Panc1 (cell line): ENCODE measurements around the gene NPAS3. TPM values are rescaled to one million over a fixed set of nuclear protein-coding genes. Genes with fewer than 3 reads are reported as not detected.

ENCODE experiments used
- ATAC-seq: fragments of 200-7000 bp; cut with Tn5 transposase; 2 replicates; pipeline ENCODE4 v1.9.1; 2020; ENCODE audit warnings: mild to moderate bottlenecking, moderate library complexity
- BruUV-seq: library from RNA; stranded (reverse); fragments of 400-500 nt; replicated peaks from 2 replicates; lab custom pipeline; 2021; lab: Mats Ljungman, UMichigan
- CTCF ChIA-PET: fragments of 300-600 bp; sonication (Branson Sonifier 250); formaldehyde crosslinking; loops from one replicate; lab custom pipeline; 2022; ENCODE audit warnings: antibody characterized with exemption; lab: Charles Lee
- POLR2A ChIA-PET: fragments of 300-600 bp; sonication (Branson Sonifier 250); formaldehyde crosslinking; loops from one replicate; lab custom pipeline; 2022; ENCODE audit warnings: antibody characterized with exemption; lab: Charles Lee
- DNase-seq: peaks from one replicate; pipeline ENCODE4 v3.0.0-alpha.2; 2010; ENCODE audit warnings: low read depth, low spot score
- H3K27ac ChIP-seq: 2 replicates; pipeline ENCODE4 v1.5.1; 2011; ENCODE audit warnings: mild to moderate bottlenecking, low read length, inconsistent platforms
- H3K27me3 ChIP-seq: fragments of 200-500 bp; sonication (Bioruptor generic); 2 replicates; pipeline ENCODE4 v1.6.0; 2014; ENCODE audit warnings: low read length, inconsistent platforms; ENCODE audit not compliant: control insufficient read depth, insufficient read depth
- H3K36me3 ChIP-seq: fragments of 200-500 bp; sonication (Bioruptor generic); 2 replicates; pipeline ENCODE4 v1.5.1; 2014; ENCODE audit warnings: inconsistent platforms, mild to moderate bottlenecking, low read length, moderate library complexity; ENCODE audit not compliant: control insufficient read depth, insufficient read depth
- H3K4me1 ChIP-seq: 2 replicates; pipeline ENCODE4 v1.5.1; 2011; ENCODE audit warnings: inconsistent platforms, mild to moderate bottlenecking, low read length, moderate library complexity; ENCODE audit not compliant: control insufficient read depth, insufficient read depth
- H3K4me3 ChIP-seq, 2 experiments: 2 replicates each; pipeline ENCODE4 v1.5.1; 2011 to 2012; ENCODE audit warnings: low read depth in 2 of 2, low read length in 2 of 2, mild to moderate bottlenecking in 2 of 2, inconsistent platforms in 1 of 2, moderate library complexity in 1 of 2
- H3K9me3 ChIP-seq: fragments of 200-500 bp; sonication (Bioruptor generic); 2 replicates; pipeline ENCODE4 v1.5.1; 2014; ENCODE audit warnings: low read depth, mild to moderate bottlenecking, inconsistent platforms, low read length, moderate library complexity; ENCODE audit not compliant: control insufficient read depth, insufficient read depth
- POLR2AphosphoS5 ChIP-seq: IDR thresholded peaks from 2 replicates; pipeline ENCODE4 v1.6.1; 2012; ENCODE audit warnings: mild to moderate bottlenecking, low read depth, low read length, moderate library complexity
- SIN3A ChIP-seq: IDR thresholded peaks from 2 replicates; pipeline ENCODE4 v1.6.1; 2012; ENCODE audit warnings: low read depth, mild to moderate bottlenecking, low read length, moderate library complexity, borderline replicate concordance; ENCODE audit not compliant: insufficient read depth
- TCF7L2 ChIP-seq: IDR thresholded peaks from 2 replicates; pipeline ENCODE4 v1.6.1; 2011; ENCODE audit warnings: mild to moderate bottlenecking, low read depth, low read length, inconsistent platforms
- in situ Hi-C: cut with HindIII; loops from 2 replicates; pipeline ENCODE4 v1.10.0; 2016; ENCODE audit warnings: low sequenced_read_pairs, low pct_unique_long_range_greater_than_20kb
- intact Hi-C: fragments of 100-400 bp; cut with micrococcal nuclease; formaldehyde crosslinking; loops from one replicate; pipeline ENCODE4 v1.10.0; 2022; ENCODE audit not compliant: unreplicated experiment
- total RNA-seq: library from RNA; stranded (reverse); gene quantifications from one replicate; pipeline ENCODE4 v1.2.1, GENCODE V29; 2021; ENCODE audit not compliant: unreplicated experiment
- TF ChIP-seq, protein P1 (sequence below), 2 experiments: IDR thresholded peaks; 2 replicates each; pipeline ENCODE4 v1.6.1; 2011 to 2012; ENCODE audit warnings: low read depth in 2 of 2, control low read depth in 1 of 2, low read length in 1 of 2, mild to moderate bottlenecking in 1 of 2, moderate library complexity in 1 of 2; ENCODE audit not compliant: insufficient read depth in 1 of 2
- TF ChIP-seq, protein P2 (sequence below): fragments of 450-650 bp; IDR thresholded peaks from 2 replicates; pipeline ENCODE4 v1.5.1; 2017; ENCODE audit warnings: mild to moderate bottlenecking

The NPAS3 gene
- total RNA-seq, 1 experiment from 2014 or later: 0.23 TPM

DNA sequence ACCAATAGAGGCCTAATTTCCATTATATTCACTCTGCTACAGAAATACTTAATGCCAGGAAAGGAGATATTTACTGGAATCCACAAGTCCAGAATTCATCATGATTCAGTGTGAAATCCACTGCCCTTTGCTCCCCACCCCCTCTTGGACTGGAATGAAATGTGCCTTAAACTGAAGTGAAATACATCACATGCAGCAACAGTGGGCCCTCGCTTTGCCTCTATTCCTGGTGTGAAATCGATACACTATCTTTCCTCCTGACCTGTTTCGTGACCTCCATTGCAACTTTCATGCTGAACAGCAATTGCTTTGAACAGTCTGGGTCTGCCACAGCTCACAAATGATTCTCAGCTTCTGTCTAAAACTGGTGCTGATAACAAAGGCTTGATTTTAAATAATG is 100.6 kb downstream of the NPAS3 start:
- Histone ChIP-seq H3K4me1 (no peaks in the 10 kb centered on the region), H3K9me3 (no peaks in the 10 kb centered on the region), H3K4me3 (no peak overlapping the region), H3K36me3 (no peaks in the 10 kb centered on the region), H3K27me3 (no peaks in the 10 kb centered on the region), H3K27ac (no peak overlapping the region)
- no peak for ATAC-seq
- TF ChIP-seq TCF7L2 (no peak), SIN3A (no peak), POLR2AphosphoS5 (no peak)
- TF ChIP-seq, protein P1, sequence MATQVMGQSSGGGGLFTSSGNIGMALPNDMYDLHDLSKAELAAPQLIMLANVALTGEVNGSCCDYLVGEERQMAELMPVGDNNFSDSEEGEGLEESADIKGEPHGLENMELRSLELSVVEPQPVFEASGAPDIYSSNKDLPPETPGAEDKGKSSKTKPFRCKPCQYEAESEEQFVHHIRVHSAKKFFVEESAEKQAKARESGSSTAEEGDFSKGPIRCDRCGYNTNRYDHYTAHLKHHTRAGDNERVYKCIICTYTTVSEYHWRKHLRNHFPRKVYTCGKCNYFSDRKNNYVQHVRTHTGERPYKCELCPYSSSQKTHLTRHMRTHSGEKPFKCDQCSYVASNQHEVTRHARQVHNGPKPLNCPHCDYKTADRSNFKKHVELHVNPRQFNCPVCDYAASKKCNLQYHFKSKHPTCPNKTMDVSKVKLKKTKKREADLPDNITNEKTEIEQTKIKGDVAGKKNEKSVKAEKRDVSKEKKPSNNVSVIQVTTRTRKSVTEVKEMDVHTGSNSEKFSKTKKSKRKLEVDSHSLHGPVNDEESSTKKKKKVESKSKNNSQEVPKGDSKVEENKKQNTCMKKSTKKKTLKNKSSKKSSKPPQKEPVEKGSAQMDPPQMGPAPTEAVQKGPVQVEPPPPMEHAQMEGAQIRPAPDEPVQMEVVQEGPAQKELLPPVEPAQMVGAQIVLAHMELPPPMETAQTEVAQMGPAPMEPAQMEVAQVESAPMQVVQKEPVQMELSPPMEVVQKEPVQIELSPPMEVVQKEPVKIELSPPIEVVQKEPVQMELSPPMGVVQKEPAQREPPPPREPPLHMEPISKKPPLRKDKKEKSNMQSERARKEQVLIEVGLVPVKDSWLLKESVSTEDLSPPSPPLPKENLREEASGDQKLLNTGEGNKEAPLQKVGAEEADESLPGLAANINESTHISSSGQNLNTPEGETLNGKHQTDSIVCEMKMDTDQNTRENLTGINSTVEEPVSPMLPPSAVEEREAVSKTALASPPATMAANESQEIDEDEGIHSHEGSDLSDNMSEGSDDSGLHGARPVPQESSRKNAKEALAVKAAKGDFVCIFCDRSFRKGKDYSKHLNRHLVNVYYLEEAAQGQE (IDR thresholded peaks at IDR 0.05; ENCODE audit: insufficient read depth in 1 of 2, low read depth in 2 of 2, low read length in 1 of 2): no peak
- TF ChIP-seq, protein P2, sequence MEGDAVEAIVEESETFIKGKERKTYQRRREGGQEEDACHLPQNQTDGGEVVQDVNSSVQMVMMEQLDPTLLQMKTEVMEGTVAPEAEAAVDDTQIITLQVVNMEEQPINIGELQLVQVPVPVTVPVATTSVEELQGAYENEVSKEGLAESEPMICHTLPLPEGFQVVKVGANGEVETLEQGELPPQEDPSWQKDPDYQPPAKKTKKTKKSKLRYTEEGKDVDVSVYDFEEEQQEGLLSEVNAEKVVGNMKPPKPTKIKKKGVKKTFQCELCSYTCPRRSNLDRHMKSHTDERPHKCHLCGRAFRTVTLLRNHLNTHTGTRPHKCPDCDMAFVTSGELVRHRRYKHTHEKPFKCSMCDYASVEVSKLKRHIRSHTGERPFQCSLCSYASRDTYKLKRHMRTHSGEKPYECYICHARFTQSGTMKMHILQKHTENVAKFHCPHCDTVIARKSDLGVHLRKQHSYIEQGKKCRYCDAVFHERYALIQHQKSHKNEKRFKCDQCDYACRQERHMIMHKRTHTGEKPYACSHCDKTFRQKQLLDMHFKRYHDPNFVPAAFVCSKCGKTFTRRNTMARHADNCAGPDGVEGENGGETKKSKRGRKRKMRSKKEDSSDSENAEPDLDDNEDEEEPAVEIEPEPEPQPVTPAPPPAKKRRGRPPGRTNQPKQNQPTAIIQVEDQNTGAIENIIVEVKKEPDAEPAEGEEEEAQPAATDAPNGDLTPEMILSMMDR: no peak
- no TSS peak for BruUV-seq
- ChIA-PET POLR2A (no interaction called here), CTCF (no interaction called here)
- DNase-seq: no peak
- intact Hi-C loops (no loop called here), in situ Hi-C loops (no loop called here)

DNA sequence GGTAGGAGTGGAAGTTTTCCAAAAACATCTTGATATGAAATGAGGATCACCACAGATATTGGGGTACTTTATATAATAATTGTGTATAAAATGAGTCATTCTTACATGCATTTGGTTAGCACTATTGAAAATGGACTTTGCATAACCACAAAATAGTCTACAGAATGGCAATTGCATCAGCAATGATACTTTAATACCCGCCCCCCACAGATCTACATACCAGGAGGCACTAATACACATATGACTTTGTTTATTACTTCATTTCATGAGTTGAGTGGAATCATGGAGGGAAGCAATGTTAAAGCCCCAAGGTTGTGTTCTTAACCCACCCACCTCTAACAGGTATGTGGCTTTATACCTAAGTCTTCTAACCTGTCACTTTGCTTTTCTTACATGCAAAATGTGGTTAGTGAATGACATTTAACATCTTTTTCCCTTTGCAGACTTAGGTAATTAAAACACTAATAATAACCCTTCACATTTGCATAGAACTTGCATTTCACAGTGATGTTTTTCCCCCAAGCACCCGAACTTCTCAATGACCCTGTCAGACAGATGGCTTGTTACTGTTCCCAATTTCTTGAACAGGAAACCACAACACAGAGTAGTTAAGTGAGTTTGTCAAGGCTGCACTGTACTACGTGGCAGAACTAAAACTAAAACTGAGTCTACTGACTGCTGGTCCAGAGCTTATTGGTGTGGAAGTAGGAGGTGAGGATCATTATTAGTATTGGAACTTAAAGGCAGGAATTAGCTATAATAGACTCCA is 101.9 kb downstream of the NPAS3 start:
- in situ Hi-C loops (no loop called here), intact Hi-C loops (no loop called here)
- no peak for DNase-seq
- H3K36me3 ChIP-seq: no peaks in the 10 kb centered on the region
- no peak overlapping the region for H3K27ac ChIP-seq
- no peaks in the 10 kb centered on the region for H3K4me1 ChIP-seq
- no peak overlapping the region for H3K4me3 ChIP-seq
- TF ChIP-seq, protein P2: no peak
- TF ChIP-seq TCF7L2: no peak
- no peak for TF ChIP-seq SIN3A
- TF ChIP-seq POLR2AphosphoS5: no peak
- TF ChIP-seq, protein P1 (IDR thresholded peaks at IDR 0.05; ENCODE audit: insufficient read depth in 1 of 2, low read depth in 2 of 2, low read length in 1 of 2): no peak
- no peak for ATAC-seq
- ChIA-PET CTCF (no interaction called here), POLR2A (no interaction called here)
- no peaks in the 10 kb centered on the region for H3K9me3 ChIP-seq
- H3K27me3 ChIP-seq: no peaks in the 10 kb centered on the region
- no TSS peak for BruUV-seq
